Neural cell (in vitro differentiated cells): Measurements from ENCODE around the gene C16orf89. TPM values are rescaled to one million over a fixed set of nuclear protein-coding genes. Genes with fewer than 3 reads are reported as not detected.

ENCODE experiments used
- H2AFZ ChIP-seq: fragments of 200-600, 300-800 bp; sonication (generic), shearing (Covaris generic); 2 replicates; pipeline ENCODE4 v1.6.0; 2014; ENCODE audit warnings: low read depth, mild to moderate bottlenecking, antibody characterized with exemption, low read length, moderate library complexity
- H3F3A ChIP-seq: fragments of 200-600 bp; shearing (Covaris generic); 2 replicates; pipeline ENCODE4 v1.6.1; 2016; ENCODE audit warnings: mild to moderate bottlenecking, moderate library complexity, mixed read lengths, antibody characterized with exemption, low read length; ENCODE audit not compliant: insufficient read depth, poor library complexity, severe bottlenecking
- H3K27ac ChIP-seq: fragments of 200-600, 300-800 bp; sonication (generic), shearing (Covaris generic); 2 replicates; pipeline ENCODE4 v1.5.1; 2014; ENCODE audit warnings: mild to moderate bottlenecking, low read length, moderate library complexity
- H3K27me3 ChIP-seq: fragments of 300-800, 200-600 bp; sonication (generic), shearing (Covaris generic); 2 replicates; pipeline ENCODE4 v1.6.0; 2014; ENCODE audit warnings: mild to moderate bottlenecking, low read depth, low read length, moderate library complexity; ENCODE audit not compliant: insufficient read depth
- H3K36me3 ChIP-seq: fragments of 300-800, 200-600 bp; sonication (generic), shearing (Covaris generic); 2 replicates; pipeline ENCODE4 v1.5.1; 2014; ENCODE audit warnings: mild to moderate bottlenecking, antibody characterized with exemption, low read length, moderate library complexity; ENCODE audit not compliant: insufficient read depth
- H3K4me2 ChIP-seq: fragments of 300-800, 200-600 bp; sonication (generic), shearing (Covaris generic); 2 replicates; pipeline ENCODE4 v1.6.0; 2014; ENCODE audit warnings: mild to moderate bottlenecking, low read length
- H3K4me3 ChIP-seq: fragments of 300-800, 200-600 bp; sonication (generic), shearing (Covaris generic); 2 replicates; pipeline ENCODE4 v1.5.1; 2014; ENCODE audit warnings: mild to moderate bottlenecking, low read length, moderate library complexity
- H3K79me2 ChIP-seq: fragments of 200-600 bp; shearing (Covaris generic); replicated peaks from 2 replicates; pipeline ENCODE4 v1.6.0; 2014; ENCODE audit warnings: mild to moderate bottlenecking, low read length, moderate library complexity; ENCODE audit not compliant: insufficient read depth
- H3K9ac ChIP-seq: fragments of 300-800, 200-600 bp; sonication (generic), shearing (Covaris generic); 2 replicates; pipeline ENCODE4 v1.6.1; 2016; ENCODE audit warnings: mild to moderate bottlenecking, low read length, mixed read lengths
- H3K9me2 ChIP-seq: fragments of 200-600 bp; shearing (Covaris generic); 2 replicates; pipeline ENCODE4 v1.6.1; 2016; ENCODE audit warnings: mild to moderate bottlenecking, low read length, mixed read lengths; ENCODE audit not compliant: insufficient read depth
- H3K9me3 ChIP-seq: fragments of 200-600, 300-800 bp; sonication (generic), shearing (Covaris generic); 2 replicates; pipeline ENCODE4 v1.6.1; 2016; ENCODE audit warnings: mild to moderate bottlenecking, mixed run types, low read length, moderate library complexity, mixed read lengths
- H4K20me1 ChIP-seq: fragments of 200-600 bp; shearing (Covaris generic); 2 replicates; pipeline ENCODE4 v1.6.1; 2016; ENCODE audit warnings: mild to moderate bottlenecking, mixed run types; ENCODE audit not compliant: insufficient read depth
- EP300 ChIP-seq: fragments of 450-650 bp; conservative IDR thresholded peaks from 2 replicates; pipeline ENCODE4 v1.6.1; 2014; ENCODE audit warnings: antibody characterized with exemption, mild to moderate bottlenecking, moderate library complexity; ENCODE audit not compliant: poor library complexity, severe bottlenecking
- EZH2 ChIP-seq: fragments of 200-600, 300-800 bp; shearing (Covaris generic), sonication (generic); IDR thresholded peaks from 2 replicates; pipeline ENCODE4 v1.6.1; 2014; ENCODE audit warnings: antibody characterized with exemption, low read length, borderline replicate concordance, mild to moderate bottlenecking; ENCODE audit not compliant: insufficient read depth, poor library complexity, severe bottlenecking
- MXI1 ChIP-seq: fragments of 450-650 bp; conservative IDR thresholded peaks from 2 replicates; pipeline ENCODE4 v1.6.1; 2014; ENCODE audit warnings: antibody characterized with exemption, mild to moderate bottlenecking; ENCODE audit not compliant: poor library complexity, severe bottlenecking
- POLR2AphosphoS5 ChIP-seq: IDR thresholded peaks from 2 replicates; pipeline ENCODE4 v1.6.1; 2012
- RAD21 ChIP-seq: fragments of 450-650 bp; conservative IDR thresholded peaks from 2 replicates; pipeline ENCODE4 v1.6.1; 2014; ENCODE audit warnings: antibody characterized with exemption, mild to moderate bottlenecking, moderate library complexity
- REST ChIP-seq: IDR thresholded peaks from 2 replicates; pipeline ENCODE4 v1.6.1; 2012; ENCODE audit warnings: borderline replicate concordance
- SMC3 ChIP-seq: fragments of 450-650 bp; conservative IDR thresholded peaks from 2 replicates; pipeline ENCODE4 v1.6.1; 2014; ENCODE audit warnings: antibody characterized with exemption, mild to moderate bottlenecking, moderate library complexity; ENCODE audit not compliant: poor library complexity
- TAF1 ChIP-seq: IDR thresholded peaks from 2 replicates; pipeline ENCODE4 v1.6.1; 2012; ENCODE audit warnings: low read depth
- polyA plus RNA-seq: library from polyadenylated mRNA; depleted of rRNA; stranded (reverse); fragments of >200 nt; gene quantifications from 2 replicates; pipeline ENCODE4 v1.2.3, GENCODE V29; 2014
- TF ChIP-seq, protein P1 (sequence below): fragments of 450-650 bp; IDR thresholded peaks from 2 replicates; pipeline ENCODE4 v1.5.1; 2014; ENCODE audit warnings: antibody characterized with exemption, mild to moderate bottlenecking, moderate library complexity; ENCODE audit not compliant: poor library complexity, severe bottlenecking

C16orf89 gene
- polyA plus RNA-seq, 1 donor from 2014 or later = not detected

DNA sequence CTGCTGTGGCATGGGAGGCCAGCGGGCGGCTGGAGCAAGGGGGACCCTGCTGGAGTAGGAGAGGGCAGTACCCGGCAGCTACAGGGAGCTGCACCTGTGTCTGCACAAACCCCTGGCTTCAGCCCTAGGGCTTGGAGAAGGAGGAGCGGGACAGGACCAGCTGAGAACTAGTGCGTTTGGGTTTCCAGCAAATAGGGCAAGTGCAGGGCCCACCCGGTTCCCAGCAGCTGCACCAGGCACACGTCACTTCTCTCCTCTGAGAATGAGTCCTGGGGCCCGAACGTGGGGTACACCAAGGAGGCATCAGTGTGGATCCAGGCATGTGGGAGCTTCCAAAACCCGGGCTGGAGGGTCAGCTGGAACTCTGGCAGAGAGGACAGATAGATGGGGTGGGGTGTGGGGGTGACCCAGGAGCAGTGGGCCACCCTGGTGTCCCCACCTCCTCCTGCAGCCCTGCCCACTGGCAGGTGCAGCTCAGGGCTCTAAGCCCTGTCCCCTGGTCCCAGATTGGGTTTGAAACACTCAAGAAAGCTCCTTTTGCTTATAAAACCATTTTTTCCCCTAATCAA is 5.6 kb downstream of the C16orf89 start:
- Histone ChIP-seq H3K9me2 (no peaks in the 10 kb centered on the region), H3K36me3 (no peaks in the 10 kb centered on the region), H3K27me3 (no peaks in the 10 kb centered on the region), H3K79me2 (no peaks in the 10 kb centered on the region), H3K4me2 (no peak overlapping the region), H3K27ac (no peak overlapping the region), H4K20me1 (no peaks in the 10 kb centered on the region), H3K9me3 (no peaks in the 10 kb centered on the region), H3K9ac (no peak overlapping the region), H3K4me3 (no peak overlapping the region), H3F3A (no peaks in the 10 kb centered on the region), H2AFZ (no peak overlapping the region)
- TF ChIP-seq, protein P1, sequence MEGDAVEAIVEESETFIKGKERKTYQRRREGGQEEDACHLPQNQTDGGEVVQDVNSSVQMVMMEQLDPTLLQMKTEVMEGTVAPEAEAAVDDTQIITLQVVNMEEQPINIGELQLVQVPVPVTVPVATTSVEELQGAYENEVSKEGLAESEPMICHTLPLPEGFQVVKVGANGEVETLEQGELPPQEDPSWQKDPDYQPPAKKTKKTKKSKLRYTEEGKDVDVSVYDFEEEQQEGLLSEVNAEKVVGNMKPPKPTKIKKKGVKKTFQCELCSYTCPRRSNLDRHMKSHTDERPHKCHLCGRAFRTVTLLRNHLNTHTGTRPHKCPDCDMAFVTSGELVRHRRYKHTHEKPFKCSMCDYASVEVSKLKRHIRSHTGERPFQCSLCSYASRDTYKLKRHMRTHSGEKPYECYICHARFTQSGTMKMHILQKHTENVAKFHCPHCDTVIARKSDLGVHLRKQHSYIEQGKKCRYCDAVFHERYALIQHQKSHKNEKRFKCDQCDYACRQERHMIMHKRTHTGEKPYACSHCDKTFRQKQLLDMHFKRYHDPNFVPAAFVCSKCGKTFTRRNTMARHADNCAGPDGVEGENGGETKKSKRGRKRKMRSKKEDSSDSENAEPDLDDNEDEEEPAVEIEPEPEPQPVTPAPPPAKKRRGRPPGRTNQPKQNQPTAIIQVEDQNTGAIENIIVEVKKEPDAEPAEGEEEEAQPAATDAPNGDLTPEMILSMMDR = no peak
- no peak for TF ChIP-seq TAF1
- TF ChIP-seq REST = no peak
- TF ChIP-seq EP300 = no peak
- TF ChIP-seq MXI1 = no peak
- no peak for TF ChIP-seq EZH2
- no peak for TF ChIP-seq POLR2AphosphoS5
- TF ChIP-seq SMC3 = no peak
- TF ChIP-seq RAD21 = no peak

DNA sequence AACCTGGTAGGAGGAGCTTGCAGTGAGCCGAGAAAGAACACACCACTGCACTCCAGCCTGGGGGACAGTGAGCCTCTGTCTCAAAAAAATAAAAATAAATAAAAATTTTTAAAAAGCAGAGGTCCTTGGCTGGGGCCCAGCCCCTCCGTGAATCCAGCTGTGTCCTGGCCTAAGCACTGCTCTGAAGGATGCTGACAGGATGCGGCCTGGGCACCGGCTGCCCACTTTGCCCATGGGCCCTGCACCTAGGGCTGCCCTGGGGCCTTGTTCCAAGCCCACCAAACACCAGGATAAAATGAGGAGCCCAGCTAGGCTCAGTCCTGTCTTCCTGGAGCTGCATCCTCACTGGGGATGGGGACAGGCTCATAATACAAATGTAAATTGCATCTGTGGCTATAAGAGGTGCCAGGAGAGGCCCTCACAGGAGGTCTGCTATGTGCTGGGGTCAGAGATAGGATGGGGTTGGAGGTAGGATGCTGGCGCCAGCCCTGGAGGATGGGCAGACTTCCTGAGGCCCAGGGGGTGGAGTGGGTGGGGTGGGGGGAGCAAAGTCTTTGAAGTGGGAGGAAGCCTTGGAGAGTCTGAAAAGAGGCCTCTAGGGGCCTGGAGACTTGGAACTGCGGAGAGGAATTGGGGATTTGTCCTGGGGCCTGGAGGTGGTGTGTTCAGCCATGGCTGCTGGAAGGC is 6.2 kb downstream of the C16orf89 start:
- no peak overlapping the region for H2AFZ ChIP-seq
- H3K9ac ChIP-seq = no peak overlapping the region
- no peaks in the 10 kb centered on the region for H4K20me1 ChIP-seq
- no peak for TF ChIP-seq EZH2
- TF ChIP-seq EP300 = no peak
- no peak for TF ChIP-seq REST
- no peak for TF ChIP-seq POLR2AphosphoS5
- TF ChIP-seq MXI1 = no peak
- no peak for TF ChIP-seq SMC3
- TF ChIP-seq RAD21 = no peak
- TF ChIP-seq, protein P1 = no peak
- TF ChIP-seq TAF1 = no peak
- H3F3A ChIP-seq = no peaks in the 10 kb centered on the region
- H3K9me2 ChIP-seq = no peaks in the 10 kb centered on the region
- H3K27ac ChIP-seq = no peak overlapping the region
- no peaks in the 10 kb centered on the region for H3K27me3 ChIP-seq
- H3K4me3 ChIP-seq = no peak overlapping the region
- no peak overlapping the region for H3K4me2 ChIP-seq
- H3K79me2 ChIP-seq = no peaks in the 10 kb centered on the region
- no peaks in the 10 kb centered on the region for H3K36me3 ChIP-seq
- H3K9me3 ChIP-seq = no peaks in the 10 kb centered on the region
